HepG2 (cell line): ENCODE measurements around the gene PSMB11. TPM values are rescaled to one million over a fixed set of nuclear protein-coding genes. Genes with fewer than 3 reads are reported as not detected.
A peak's percentile ranks its signal among the peaks of the same experiment; 100 is the strongest.

Experiments
- ATAC-seq: fragments of 200-7000 bp; cut with Tn5 transposase; 3 replicates; pipeline ENCODE4 v1.9.1; 2020; ENCODE audit warnings: mild to moderate bottlenecking, moderate library complexity
- BruUV-seq: library from RNA; stranded (reverse); fragments of 400-500 nt; replicated peaks from 2 replicates; lab custom pipeline; 2021; lab: Mats Ljungman, UMichigan
- CTCF ChIA-PET: fragments of 300-600 bp; formaldehyde crosslinking; extraction: SDS; loops from one replicate; lab custom pipeline; 2021; ENCODE audit warnings: low total read pairs, inconsistent platforms, low intra/inter-chr PET ratio; lab: Yijun Ruan, JAX
- POLR2A ChIA-PET: fragments of 350-600 bp; sonication (Branson Sonifier 250); formaldehyde crosslinking; loops from one replicate; lab custom pipeline; 2020; ENCODE audit warnings: antibody characterized with exemption, inconsistent platforms; lab: Yijun Ruan, JAX
- DNase-seq: peaks from one replicate; pipeline ENCODE4 v3.0.0-alpha.2; 2015; ENCODE audit warnings: low spot score
- FAIRE-seq: peaks from 3 replicates; lab custom pipeline; 2011; peaks lifted over from hg19 to GRCh38; lab: Jason Lieb, UNC
- H2AFZ ChIP-seq: one replicate; pipeline ENCODE4 v1.6.1; 2011; ENCODE audit warnings: low read length, inconsistent platforms
- H3K27ac ChIP-seq: fragments of 300-600 bp; 3 replicates; pipeline ENCODE4 v1.8.0; 2011; ENCODE audit warnings: mixed run types, mild to moderate bottlenecking, mixed read lengths, low read length, inconsistent platforms; ENCODE audit not compliant: insufficient read depth; ENCODE audit errors: extremely low read length
- H3K27me3 ChIP-seq, 2 experiments: fragments of 200-600 bp in 1 of 2; 2 replicates in 1 of 2; 3 replicates in 1 of 2; pipeline versions ENCODE4 v1.6.0 to v1.8.0; 2011; ENCODE audit warnings: low read length in 2 of 2, mild to moderate bottlenecking in 2 of 2, moderate library complexity in 2 of 2, inconsistent platforms in 1 of 2; ENCODE audit not compliant: insufficient read depth in 2 of 2, control insufficient read depth in 1 of 2
- H3K36me3 ChIP-seq, 2 experiments: fragments of 200-600 bp in 1 of 2; replicated peaks in 1 of 2; 2 replicates in 1 of 2; 3 replicates in 1 of 2; pipeline versions ENCODE4 v1.5.1 to v1.8.0; 2011; ENCODE audit warnings: low read length in 2 of 2, inconsistent platforms in 1 of 2; ENCODE audit not compliant: insufficient read depth in 2 of 2, control insufficient read depth in 1 of 2
- H3K4me1 ChIP-seq: 2 replicates; pipeline ENCODE4 v1.5.1; 2012; ENCODE audit warnings: low read length, inconsistent platforms; ENCODE audit not compliant: insufficient read depth
- H3K4me2 ChIP-seq: 2 replicates; pipeline ENCODE4 v1.6.0; 2011; ENCODE audit warnings: low read depth, low read length, inconsistent platforms
- H3K4me3 ChIP-seq, 3 experiments: fragments of 200-600 bp in 1 of 3; sonication (generic), shearing (Covaris generic) in 1 of 3; replicated peaks in 1 of 3; 2 replicates each; pipeline ENCODE4 v1.5.1; 2011 to 2016; ENCODE audit warnings: low read length in 3 of 3, inconsistent platforms in 2 of 3, low read depth in 2 of 3, mild to moderate bottlenecking in 2 of 3, control low read depth in 1 of 3, mixed read lengths in 1 of 3; ENCODE audit not compliant: insufficient read depth in 1 of 3
- H3K79me2 ChIP-seq: one replicate; pipeline ENCODE4 v1.6.1; 2011; ENCODE audit warnings: low read length, inconsistent platforms; ENCODE audit not compliant: insufficient read depth
- H3K9ac ChIP-seq: 2 replicates; pipeline ENCODE4 v1.6.0; 2011; ENCODE audit warnings: mild to moderate bottlenecking, low read depth, low read length, inconsistent platforms; ENCODE audit not compliant: insufficient read depth
- H3K9me3 ChIP-seq: 2 replicates; pipeline ENCODE4 v1.5.1; 2012; ENCODE audit warnings: mild to moderate bottlenecking, low read length
- H4K20me1 ChIP-seq: 2 replicates; pipeline ENCODE4 v1.6.0; 2011; ENCODE audit warnings: inconsistent platforms, mild to moderate bottlenecking, low read length, moderate library complexity; ENCODE audit not compliant: insufficient read depth
- ARNT ChIP-seq: fragments of 450-650 bp; IDR thresholded peaks from 2 replicates; pipeline ENCODE4 v1.6.1; 2017
- CREB1 ChIP-seq, 2 experiments: fragments of 450-650 bp in 1 of 2; IDR thresholded peaks; 2 replicates each; pipeline ENCODE4 v1.6.1; 2016 to 2017; ENCODE audit warnings: control low read depth in 1 of 2, mild to moderate bottlenecking in 1 of 2, missing compliant biosample characterization in 1 of 2, missing genetic modification characterization in 1 of 2
- FOSL2 ChIP-seq: sonication (generic); formaldehyde crosslinking; IDR thresholded peaks from 2 replicates; pipeline ENCODE4 v1.4.0; 2020; ENCODE audit warnings: missing genetic modification reagents
- HDAC6 ChIP-seq: fragments of 200-600 bp; sonication (generic); IDR thresholded peaks from 2 replicates; pipeline ENCODE4 v1.7.0; 2017; ENCODE audit warnings: mild to moderate bottlenecking, antibody characterized with exemption, low read length, low read depth
- KLF15 ChIP-seq: sonication (generic); formaldehyde crosslinking; IDR thresholded peaks from 2 replicates; pipeline ENCODE4 v1.8.1; 2023; ENCODE audit warnings: borderline replicate concordance, mild to moderate bottlenecking, inconsistent platforms, missing genetic modification reagents, mixed read lengths
- NFIC ChIP-seq: IDR thresholded peaks from 2 replicates; pipeline ENCODE4 v1.6.1; 2012; ENCODE audit warnings: mild to moderate bottlenecking, low read length, inconsistent platforms
- POLR2AphosphoS5 ChIP-seq: IDR thresholded peaks from 2 replicates; pipeline ENCODE4 v1.6.1; 2012; ENCODE audit warnings: low read depth, low read length
- RBAK ChIP-seq: sonication (generic); formaldehyde crosslinking; IDR thresholded peaks from 2 replicates; pipeline ENCODE4 v1.5.1; 2020; ENCODE audit warnings: mild to moderate bottlenecking, missing genetic modification reagents
- RNF219 ChIP-seq: sonication (generic); formaldehyde crosslinking; IDR thresholded peaks from 2 replicates; pipeline ENCODE4 v1.5.0; 2020; ENCODE audit warnings: mild to moderate bottlenecking, missing genetic modification reagents
- SMAD9 ChIP-seq: sonication (generic); formaldehyde crosslinking; IDR thresholded peaks from 2 replicates; pipeline ENCODE4 v1.5.1; 2020; ENCODE audit warnings: mild to moderate bottlenecking, missing genetic modification reagents
- STAG1 ChIP-seq: sonication (generic); formaldehyde crosslinking; IDR thresholded peaks from 2 replicates; pipeline ENCODE4 v1.4.0; 2020; ENCODE audit warnings: missing genetic modification reagents
- SYNCRIP ChIP-seq: fragments of 200-400 bp; formaldehyde crosslinking; IDR thresholded peaks from 2 replicates; pipeline ENCODE4 v1.6.1; 2018; ENCODE audit warnings: mild to moderate bottlenecking, low read depth, low read length; ENCODE audit not compliant: insufficient read depth
- TCF7L2 ChIP-seq: IDR thresholded peaks from 2 replicates; pipeline ENCODE4 v1.6.1; 2011; ENCODE audit warnings: mild to moderate bottlenecking, low read depth, low read length, moderate library complexity
- THAP7 ChIP-seq: sonication (generic); formaldehyde crosslinking; IDR thresholded peaks from 2 replicates; pipeline ENCODE4 v1.8.1; 2023; ENCODE audit warnings: mild to moderate bottlenecking, missing genetic modification reagents
- YY1 ChIP-seq: IDR thresholded peaks from 2 replicates; pipeline ENCODE4 v1.6.1; 2011; ENCODE audit warnings: low read length, low read depth, moderate library complexity, mild to moderate bottlenecking; ENCODE audit not compliant: insufficient read depth, insufficient replicate concordance
- ZBTB38 ChIP-seq: sonication (generic); formaldehyde crosslinking; IDR thresholded peaks from 2 replicates; pipeline ENCODE4 v1.5.1; 2020; ENCODE audit warnings: mild to moderate bottlenecking, missing genetic modification reagents
- ZNF550 ChIP-seq: sonication (generic); formaldehyde crosslinking; IDR thresholded peaks from 2 replicates; pipeline ENCODE4 v1.4.0; 2020; ENCODE audit warnings: mild to moderate bottlenecking, missing genetic modification reagents, borderline replicate concordance
- ZNF737 ChIP-seq: sonication (generic); formaldehyde crosslinking; IDR thresholded peaks from 2 replicates; pipeline ENCODE4 v1.5.0; 2020; ENCODE audit warnings: missing genetic modification reagents, mild to moderate bottlenecking, borderline replicate concordance
- ZNF773 ChIP-seq: sonication (generic); formaldehyde crosslinking; IDR thresholded peaks from 2 replicates; pipeline ENCODE4 v1.4.0; 2020; ENCODE audit warnings: missing genetic modification reagents, borderline replicate concordance
- WGBS: methylation state at CpG from one replicate; pipeline ENCODE4 v1.1.6; 2017; ENCODE audit warnings: low lambda C conversion rate; 5-methylcytosine and 5-hydroxymethylcytosine counted together
- in situ Hi-C: cut with HindIII; loops from 2 replicates; pipeline ENCODE4 v1.10.0; 2017; ENCODE audit warnings: low pct_unique_long_range_greater_than_20kb; ENCODE audit not compliant: extremely low pct_ligation_motif_present
- intact Hi-C: fragments of 100-400 bp; cut with micrococcal nuclease; formaldehyde crosslinking; loops from one replicate; pipeline ENCODE4 v1.10.0; 2022; ENCODE audit not compliant: unreplicated experiment
- polyA plus RNA-seq, 8 experiments: library from polyadenylated mRNA; depleted of rRNA in 3 of 8; stranded (reverse) in 7 of 8; unstranded in 1 of 8; fragments of >200 nt; fragmentation: Illumina TruSeq in 4 of 8; extraction: Trizol in 4 of 8; gene quantifications; 2 replicates each; pipeline versions ENCODE4 v1.2.1 to v1.2.3, GENCODE V29; 2011 to 2016; ENCODE audit warnings: low read depth in 4 of 8, missing spikeins in 1 of 8, mixed read lengths in 1 of 8; ENCODE audit not compliant: insufficient read depth in 1 of 8
- total RNA-seq, 5 experiments: library from RNA; depleted of rRNA; stranded (reverse); fragments of >200 nt; fragmentation: Illumina TruSeq; extraction: Trizol; gene quantifications; 2 replicates each; pipeline ENCODE4 v1.2.3, GENCODE V29; 2016; ENCODE audit warnings: low read depth in 1 of 5
- TF ChIP-seq, protein P1 (sequence below): IDR thresholded peaks from 2 replicates; pipeline ENCODE4 v1.4.0; 2020; ENCODE audit warnings: mild to moderate bottlenecking, missing genetic modification reagents

The PSMB11 gene
- total and polyA plus RNA-seq, 2 of the 13 experiments (the other 11 are each of a cell fraction or from before 2014, with no cell fraction given), result not detected

DNA sequence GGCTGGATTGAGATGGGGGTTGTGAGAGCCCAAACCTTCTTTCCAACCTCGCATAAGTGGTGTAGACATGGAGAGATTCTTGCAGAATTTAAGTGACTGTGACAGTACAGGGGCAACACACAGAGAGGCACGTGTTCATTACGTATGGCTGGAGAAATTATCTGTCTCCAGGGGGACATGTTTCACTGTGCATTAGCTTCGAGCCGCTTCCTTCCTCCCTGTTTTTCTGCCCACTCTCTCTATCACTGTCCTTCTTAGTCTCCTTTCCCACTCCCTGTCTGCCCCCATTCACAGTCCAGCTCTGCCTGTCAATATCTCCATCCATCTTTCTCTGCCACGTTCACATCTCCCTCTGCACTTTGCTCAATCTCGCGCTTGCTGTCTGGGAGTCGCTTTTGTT, 20.6 kb upstream of the PSMB11 start:
- Histone ChIP-seq H3K4me1 (peaks cover 17% of the 10 kb centered on the region), H3K79me2 (no peaks in the 10 kb centered on the region), H2AFZ (no peak overlapping the region), H3K9ac (no peak overlapping the region), H3K27ac (no peak overlapping the region), H3K36me3 (peaks cover 12 to 20% of the 10 kb centered on the region in 2 experiments), H3K4me3 (no peak overlapping the region), H3K4me2 (no peak overlapping the region), H4K20me1 (0 out of 2 replicates have a peak, but pooled peaks cover 6% of the 10 kb centered on the region), H3K27me3 (no peaks in the 10 kb centered on the region), H3K9me3 (no peaks in the 10 kb centered on the region)
- DNase-seq (no peak), FAIRE-seq (no peak), ATAC-seq (peak; percentile 12)
- WGBS, result 90% methylated on average over 9 of the region's 9 CpGs
- intact Hi-C loops, result no loop called here
- in situ Hi-C loops, result no loop called here
- ChIA-PET POLR2A (interaction anchor here (1.3 to 15.1 kb wide), 3 partner anchors 13 to 26 kb away, joined by 4 to 203 read pairs (median 5); partner anchors contain the start of gene PSMB5), CTCF (no interaction called here)
- no TSS peak for BruUV-seq
- no peak for TF ChIP-seq THAP7 (CRISPR knock-in tag)
- no peak for TF ChIP-seq NFIC
- 0 out of 2 replicates have a peak, but pooled peaks have one; percentile 38 for TF ChIP-seq ZNF737 (CRISPR knock-in tag)
- no peak for TF ChIP-seq ZNF773 (CRISPR knock-in tag)
- peak; percentile 47; the same call in 1 of the 2 replicates for TF ChIP-seq RBAK (CRISPR knock-in tag)
- TF ChIP-seq CREB1 (IDR thresholded peaks at IDR 0.05), result no peak
- TF ChIP-seq CREB1 (CRISPR knock-in tag; IDR thresholded peaks at IDR 0.05), result no peak
- TF ChIP-seq ZNF550 (CRISPR knock-in tag), result no peak
- no peak for TF ChIP-seq HDAC6
- TF ChIP-seq, protein P1, sequence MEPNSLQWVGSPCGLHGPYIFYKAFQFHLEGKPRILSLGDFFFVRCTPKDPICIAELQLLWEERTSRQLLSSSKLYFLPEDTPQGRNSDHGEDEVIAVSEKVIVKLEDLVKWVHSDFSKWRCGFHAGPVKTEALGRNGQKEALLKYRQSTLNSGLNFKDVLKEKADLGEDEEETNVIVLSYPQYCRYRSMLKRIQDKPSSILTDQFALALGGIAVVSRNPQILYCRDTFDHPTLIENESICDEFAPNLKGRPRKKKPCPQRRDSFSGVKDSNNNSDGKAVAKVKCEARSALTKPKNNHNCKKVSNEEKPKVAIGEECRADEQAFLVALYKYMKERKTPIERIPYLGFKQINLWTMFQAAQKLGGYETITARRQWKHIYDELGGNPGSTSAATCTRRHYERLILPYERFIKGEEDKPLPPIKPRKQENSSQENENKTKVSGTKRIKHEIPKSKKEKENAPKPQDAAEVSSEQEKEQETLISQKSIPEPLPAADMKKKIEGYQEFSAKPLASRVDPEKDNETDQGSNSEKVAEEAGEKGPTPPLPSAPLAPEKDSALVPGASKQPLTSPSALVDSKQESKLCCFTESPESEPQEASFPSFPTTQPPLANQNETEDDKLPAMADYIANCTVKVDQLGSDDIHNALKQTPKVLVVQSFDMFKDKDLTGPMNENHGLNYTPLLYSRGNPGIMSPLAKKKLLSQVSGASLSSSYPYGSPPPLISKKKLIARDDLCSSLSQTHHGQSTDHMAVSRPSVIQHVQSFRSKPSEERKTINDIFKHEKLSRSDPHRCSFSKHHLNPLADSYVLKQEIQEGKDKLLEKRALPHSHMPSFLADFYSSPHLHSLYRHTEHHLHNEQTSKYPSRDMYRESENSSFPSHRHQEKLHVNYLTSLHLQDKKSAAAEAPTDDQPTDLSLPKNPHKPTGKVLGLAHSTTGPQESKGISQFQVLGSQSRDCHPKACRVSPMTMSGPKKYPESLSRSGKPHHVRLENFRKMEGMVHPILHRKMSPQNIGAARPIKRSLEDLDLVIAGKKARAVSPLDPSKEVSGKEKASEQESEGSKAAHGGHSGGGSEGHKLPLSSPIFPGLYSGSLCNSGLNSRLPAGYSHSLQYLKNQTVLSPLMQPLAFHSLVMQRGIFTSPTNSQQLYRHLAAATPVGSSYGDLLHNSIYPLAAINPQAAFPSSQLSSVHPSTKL (CRISPR knock-in tag), result no peak
- peak; percentile 55; the same call in 1 of the 2 replicates for TF ChIP-seq POLR2AphosphoS5
- no peak for TF ChIP-seq KLF15
- TF ChIP-seq ARNT, result no peak
- TF ChIP-seq TCF7L2, result no peak
- TF ChIP-seq STAG1, result no peak
- TF ChIP-seq FOSL2, result no peak
- TF ChIP-seq YY1, result no peak
- TF ChIP-seq RNF219 (CRISPR knock-in tag), result no peak
- no peak for TF ChIP-seq SYNCRIP
- TF ChIP-seq ZBTB38 (CRISPR knock-in tag), result no peak
- TF ChIP-seq SMAD9 (CRISPR knock-in tag), result no peak
